ENCODE measurements around the gene KRTAP10-7.
"Not testable (repeated sequence)": the region's sequence is repeated elsewhere in the genome, so short reads cannot be mapped to it uniquely, and the experiment has no call there.

KRTAP10-7 gene

DNA sequence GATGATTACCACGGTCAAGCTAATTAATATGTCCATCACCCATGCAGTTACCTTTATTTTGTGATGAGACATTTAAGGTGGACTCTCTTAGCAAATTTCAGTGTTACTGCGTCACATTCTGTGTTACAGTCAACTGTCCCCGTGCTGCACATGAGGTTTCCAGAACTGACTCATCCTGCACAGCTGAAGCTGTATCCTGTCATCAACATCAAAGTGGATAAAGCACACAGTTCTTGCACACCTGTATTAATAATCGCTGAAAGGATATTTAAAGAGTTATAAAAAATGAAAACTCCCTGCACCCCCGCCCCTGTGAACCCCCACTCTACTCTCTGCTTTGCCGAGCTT, 16.6 kb upstream of the KRTAP10-7 start:
- no peak overlapping the region for H3K4me3 ChIP-seq (ENCODE audit: low read length)
- peak; percentile 9 for DNase-seq (ENCODE audit: low read depth, low spot score)

DNA sequence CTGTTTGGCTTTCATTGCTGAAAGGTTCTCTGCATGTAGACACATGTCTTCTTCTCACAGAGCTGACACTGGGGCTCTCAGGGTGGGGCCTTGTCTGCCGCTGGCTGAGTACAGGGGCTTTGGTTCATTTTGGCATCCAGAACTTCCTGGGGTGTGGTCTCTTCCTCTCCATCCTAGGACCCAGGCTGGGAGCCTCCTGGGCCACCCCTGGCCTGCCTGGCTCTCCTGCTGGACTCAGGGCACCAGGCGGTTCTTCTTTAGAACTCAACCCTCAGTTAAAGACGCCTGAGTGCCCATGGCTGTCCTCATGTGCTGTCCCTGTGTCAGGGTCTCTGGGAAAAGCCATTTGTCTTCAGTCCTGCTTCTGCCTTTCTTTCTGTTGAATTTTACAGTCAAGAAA, 14.5 kb upstream of the KRTAP10-7 start:
- no peak for DNase-seq (ENCODE audit: low read depth, low spot score)
- H3K4me3 ChIP-seq (ENCODE audit: low read length), result no peak overlapping the region

GRCh38 chr21:44589094-44589493, 11.3 kb upstream of the KRTAP10-7 start:
- no peak overlapping the region for H3K4me3 ChIP-seq (ENCODE audit: low read length)
- DNase-seq (ENCODE audit: low read depth, low spot score), result no peak

DNA sequence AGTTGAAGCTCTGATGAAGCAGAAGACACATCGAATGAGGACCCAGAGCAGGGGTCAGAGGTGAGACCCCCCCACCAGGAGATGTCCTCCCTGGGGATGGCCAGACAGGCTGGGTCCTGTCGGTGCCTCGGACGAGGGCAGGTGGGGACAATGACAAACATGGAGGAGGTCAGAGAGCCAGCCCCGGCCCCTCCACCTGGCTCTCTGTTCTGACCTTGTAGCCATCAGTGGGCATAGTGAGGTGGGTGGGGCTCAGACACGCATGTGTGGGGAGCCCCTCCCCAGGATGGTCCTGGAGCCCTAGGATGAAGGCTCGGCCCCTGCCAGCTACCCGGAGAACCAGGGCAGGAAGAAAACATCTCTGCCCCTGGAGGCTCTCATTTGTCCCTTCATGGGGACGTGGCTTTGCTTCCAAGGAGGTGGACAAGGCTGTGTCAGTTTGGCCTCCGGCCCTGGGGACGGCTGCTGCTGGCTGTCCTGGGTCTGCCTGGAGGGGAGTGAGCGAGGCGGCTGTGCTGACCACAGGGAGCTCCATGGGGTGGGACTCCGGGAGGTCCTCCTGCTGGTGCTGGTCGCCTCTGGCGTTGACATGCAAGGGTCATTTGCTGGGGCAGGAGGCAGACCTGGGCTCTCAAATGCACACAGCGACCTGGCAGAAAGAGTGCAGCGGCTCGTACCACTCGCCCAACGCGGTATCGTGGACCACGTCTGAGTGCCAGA, 10.7 kb upstream of the KRTAP10-7 start:
- H3K4me3 ChIP-seq (ENCODE audit: low read length), result no peak overlapping the region
- no peak for DNase-seq (ENCODE audit: low read depth, low spot score)

GRCh38 chr21:44590311-44590721, 10.1 kb upstream of the KRTAP10-7 start:
- DNase-seq (ENCODE audit: low read depth, low spot score), result no peak
- no peak overlapping the region for H3K4me3 ChIP-seq (ENCODE audit: low read length)

GRCh38 chr21:44590897-44591800, 9.2 kb upstream of the KRTAP10-7 start:
- not testable (repeated sequence) for H3K4me3 ChIP-seq (ENCODE audit: low read length); DNase-seq (ENCODE audit: low read depth, low spot score)

GRCh38 chr21:44591801-44592130, 8.6 kb upstream of the KRTAP10-7 start:
- DNase-seq (ENCODE audit: low read depth, low spot score); H3K4me3 ChIP-seq (ENCODE audit: low read length): not testable (repeated sequence)

DNA sequence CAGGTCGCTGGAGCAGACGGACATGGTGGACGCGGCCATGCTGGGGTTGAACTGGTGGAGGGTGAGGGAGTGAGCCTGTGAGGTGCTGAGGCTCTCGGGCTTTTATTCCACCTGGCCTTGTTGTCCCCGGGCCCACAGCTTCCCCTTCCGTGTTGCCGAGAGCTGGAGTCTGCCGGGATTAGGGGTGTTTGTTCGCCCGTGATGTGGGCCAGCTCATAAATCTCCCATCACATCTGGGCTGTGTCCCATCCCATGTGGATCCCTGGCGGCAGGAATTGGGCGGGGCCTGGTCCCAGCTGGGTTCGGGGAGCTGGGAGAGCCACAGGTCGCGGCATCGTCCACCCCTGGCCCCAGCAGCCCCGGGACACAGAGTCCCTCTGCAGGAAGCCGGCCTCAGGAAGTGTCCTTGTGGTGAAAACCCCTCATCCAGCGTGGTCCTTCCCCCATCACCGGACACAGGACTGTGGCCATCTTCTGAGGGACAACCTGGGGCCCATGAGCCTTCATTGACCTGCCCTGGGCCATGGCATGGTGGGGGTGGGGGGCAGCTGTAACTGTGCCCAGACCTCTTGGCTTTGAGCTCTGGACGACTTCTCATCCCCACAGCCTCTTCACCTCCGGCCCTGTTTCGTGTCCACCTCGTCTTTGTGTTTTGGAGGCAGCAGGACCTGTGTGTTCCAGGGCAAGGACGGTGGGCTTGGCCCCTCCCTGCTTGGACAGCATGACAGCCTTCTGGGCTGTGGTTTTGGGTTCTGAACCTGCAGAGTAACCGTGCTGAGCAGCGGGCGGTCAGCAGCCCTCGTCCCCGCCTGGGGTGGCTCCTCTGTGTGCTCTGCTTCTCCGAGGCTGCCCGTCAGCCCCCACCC, 7.7 kb upstream of the KRTAP10-7 start, which contains the start of gene KRTAP10-6:
Gene KRTAP10-6, minus strand, starts transcription at position 60 of the 866 bp plus-strand sequence. Its CDS starts 21 bp downstream, at position 39.
- no peak for DNase-seq (ENCODE audit: low read depth, low spot score)
- no peak within 1 kb of the TSS for H3K4me3 ChIP-seq (ENCODE audit: low read length)

DNA sequence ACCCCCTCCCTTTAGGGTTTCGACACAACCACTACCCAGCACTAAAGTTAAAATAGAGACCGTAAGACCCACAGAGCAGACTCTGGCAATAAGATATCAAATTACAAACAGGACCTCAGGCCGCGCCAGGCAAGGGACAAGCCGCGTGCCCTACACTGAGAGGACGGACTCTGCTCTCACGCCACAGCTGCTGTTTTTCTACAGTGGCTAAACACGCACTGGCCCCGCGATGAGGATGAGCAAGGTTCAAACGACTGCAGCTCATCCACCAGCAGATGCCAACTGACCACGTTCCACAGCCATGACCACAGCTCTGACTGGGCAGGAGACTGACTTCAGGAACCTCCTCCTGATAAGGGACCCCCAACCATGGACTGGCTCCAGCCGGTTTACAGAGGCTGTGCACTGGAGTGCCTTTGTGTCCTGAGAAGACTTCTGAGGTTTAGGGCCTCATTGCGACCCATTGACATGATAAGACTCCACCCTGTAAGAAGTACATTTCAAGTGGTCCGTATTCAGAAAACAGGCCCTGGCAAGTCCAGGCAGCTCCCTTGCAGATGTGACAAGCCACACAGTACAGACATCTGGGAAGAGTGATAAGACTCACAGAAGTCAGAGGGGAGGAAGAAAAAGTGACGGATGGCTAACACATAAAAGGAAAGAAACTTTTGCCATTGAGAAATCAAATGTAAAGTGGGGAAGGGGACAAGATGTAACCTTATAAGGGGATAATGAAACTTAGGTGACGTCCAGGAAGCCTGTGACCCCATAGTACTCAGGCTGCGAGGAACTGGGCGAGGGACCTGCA, 6.6 kb upstream of the KRTAP10-7 start:
- DNase-seq (ENCODE audit: low read depth, low spot score), result no peak
- no peak overlapping the region for H3K4me3 ChIP-seq (ENCODE audit: low read length)

DNA sequence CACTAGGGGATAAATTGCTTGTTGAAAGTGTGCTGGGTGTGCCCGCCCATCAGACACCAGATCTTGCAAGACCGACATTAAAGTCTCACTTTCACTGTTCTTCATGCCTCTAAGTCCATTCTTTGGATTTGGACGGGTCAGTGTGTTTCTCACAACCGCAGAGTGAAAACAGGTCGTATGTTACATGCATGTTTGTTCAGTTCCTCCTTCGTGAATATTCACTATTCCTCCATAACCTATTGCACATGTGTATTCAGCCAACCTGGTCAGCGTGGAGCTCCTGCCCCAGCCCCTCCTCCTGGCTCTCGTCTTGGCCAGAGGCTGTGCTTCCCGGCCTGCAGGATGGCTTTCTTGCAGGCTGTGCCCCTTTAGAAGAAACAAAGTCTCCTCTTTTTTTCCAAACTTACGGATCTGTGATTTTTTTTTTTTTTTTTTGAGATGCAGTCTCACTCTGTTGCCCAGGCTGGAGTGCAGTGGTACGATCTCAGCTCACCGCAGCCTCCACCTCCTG, 5.9 kb upstream of the KRTAP10-7 start:
- no peak overlapping the region for H3K4me3 ChIP-seq (ENCODE audit: low read length)
- DNase-seq (ENCODE audit: low read depth, low spot score), result no peak

GRCh38 chr21:44595524-44595923, 4.9 kb upstream of the KRTAP10-7 start:
- H3K4me3 ChIP-seq (ENCODE audit: low read length), result no peak overlapping the region
- no peak for DNase-seq (ENCODE audit: low read depth, low spot score)

GRCh38 chr21:44596068-44596725, 4.2 kb upstream of the KRTAP10-7 start:
- H3K4me3 ChIP-seq (ENCODE audit: low read length), result no peak overlapping the region
- DNase-seq (ENCODE audit: low read depth, low spot score), result no peak

DNA sequence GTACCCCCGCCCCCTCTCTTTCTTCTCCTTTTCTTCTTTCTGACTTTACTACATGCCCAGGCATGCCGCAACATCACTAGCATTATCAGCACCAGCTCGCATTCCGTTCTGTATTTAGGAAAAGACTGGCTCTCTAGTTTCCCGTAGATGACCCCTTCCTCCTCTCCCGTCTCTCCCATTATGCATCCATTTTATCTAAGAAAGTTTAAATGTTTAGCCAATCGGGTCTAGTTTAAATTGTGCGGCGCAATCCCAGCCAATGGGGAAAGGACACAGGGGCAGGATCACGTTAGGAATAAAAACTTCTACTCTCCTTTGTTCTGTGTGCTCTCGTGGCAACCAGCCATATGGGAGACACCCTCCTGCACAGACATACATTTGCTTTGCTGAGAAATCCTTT, 2.3 kb upstream of the KRTAP10-7 start:
- no peak for DNase-seq (ENCODE audit: low read depth, low spot score)
- H3K4me3 ChIP-seq (ENCODE audit: low read length), result no peak overlapping the region

DNA sequence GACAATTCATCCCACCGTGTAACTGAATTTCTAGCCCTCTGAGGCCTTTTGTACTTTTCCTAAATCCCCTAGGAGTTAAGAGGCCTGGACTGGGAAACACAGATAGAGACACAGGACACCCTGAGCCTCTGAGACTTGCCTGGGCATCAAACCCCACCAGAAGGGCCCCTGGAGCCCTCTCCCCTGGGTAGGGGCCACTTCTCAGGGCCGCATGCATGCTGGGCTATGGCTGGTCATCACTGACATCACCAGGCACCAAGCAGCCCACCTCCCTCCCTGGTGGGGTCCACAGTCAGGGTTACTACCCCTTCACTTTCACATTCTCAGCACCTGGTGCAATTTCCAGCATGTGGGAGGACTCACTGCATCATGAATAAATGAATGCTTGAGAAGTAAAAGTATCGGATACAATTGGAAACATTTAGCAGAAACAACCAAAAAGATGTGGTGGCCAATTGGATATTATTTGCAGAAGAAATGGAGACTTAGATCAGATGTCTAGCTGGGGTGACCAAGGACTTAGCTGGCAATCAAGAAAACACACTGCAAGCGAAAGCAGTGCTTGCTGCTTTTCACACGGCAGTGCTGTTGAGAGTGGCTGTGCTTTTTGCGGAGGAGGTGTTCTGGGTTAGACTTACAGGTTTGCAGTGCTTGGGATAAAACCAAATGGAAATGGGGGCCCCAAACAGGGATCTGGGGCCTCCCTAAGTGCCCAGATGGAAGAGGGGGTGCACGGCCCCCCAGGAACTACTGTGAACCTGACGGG, 950 bp upstream of the KRTAP10-7 start:
- no peak for DNase-seq (ENCODE audit: low read depth, low spot score)
- no peak overlapping the region for H3K4me3 ChIP-seq (ENCODE audit: low read length)

DNA sequence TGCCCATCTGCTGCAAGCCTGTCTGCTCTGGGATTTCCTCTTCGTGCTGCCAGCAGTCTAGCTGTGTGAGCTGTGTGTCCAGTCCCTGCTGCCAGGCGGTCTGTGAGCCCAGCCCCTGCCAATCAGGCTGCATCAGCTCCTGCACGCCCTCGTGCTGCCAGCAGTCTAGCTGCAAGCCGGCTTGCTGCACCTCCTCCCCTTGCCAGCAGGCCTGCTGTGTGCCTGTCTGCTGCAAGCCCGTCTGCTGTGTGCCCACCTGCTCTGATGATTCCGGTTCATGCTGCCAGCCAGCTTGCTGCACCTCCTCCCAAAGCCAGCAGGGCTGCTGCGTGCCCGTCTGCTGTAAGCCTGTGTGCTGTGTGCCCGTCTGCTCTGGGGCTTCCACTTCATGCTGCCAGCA, 694 bp downstream of the KRTAP10-7 start:
- H3K4me3 ChIP-seq (ENCODE audit: low read length); DNase-seq (ENCODE audit: low read depth, low spot score): not testable (repeated sequence)

GRCh38 chr21:44601596-44602462, 1.4 kb downstream of the KRTAP10-7 start:
- no peak overlapping the region for H3K4me3 ChIP-seq (ENCODE audit: low read length)

GRCh38 chr21:44602463-44602850, 2.1 kb downstream of the KRTAP10-7 start:
- no peak for DNase-seq (ENCODE audit: low read depth, low spot score)
- H3K4me3 ChIP-seq (ENCODE audit: low read length), result no peak overlapping the region

More at GRCh38 chr21:44601596-44602462, 1.4 kb downstream of the KRTAP10-7 start:
- DNase-seq (ENCODE audit: low read depth, low spot score), result no peak

Data from Jurkat, Clone E6-1 (cell line).